K562 (cell line): ENCODE measurements around the gene CFHR5. TPM values are rescaled to one million over a fixed set of nuclear protein-coding genes. Genes with fewer than 3 reads are reported as not detected.

ENCODE experiments used
- DNMT1 ChIP-seq: fragments of 450-650 bp; IDR thresholded peaks from 2 replicates; pipeline ENCODE4 v1.6.1; 2016; ENCODE audit warnings: antibody characterized with exemption, mild to moderate bottlenecking
- FOXA1 ChIP-seq: fragments of 450-650 bp; IDR thresholded peaks from 2 replicates; pipeline ENCODE4 v1.6.1; 2016; ENCODE audit warnings: mild to moderate bottlenecking, borderline replicate concordance
- FOXP1 ChIP-seq: sonication (generic); formaldehyde crosslinking; IDR thresholded peaks from 2 replicates; pipeline ENCODE4 v1.8.0; 2022; ENCODE audit warnings: mild to moderate bottlenecking, missing genetic modification reagents
- GATAD2A ChIP-seq: fragments of 450-650 bp; IDR thresholded peaks from 2 replicates; pipeline ENCODE4 v1.6.1; 2017
- HNRNPLL ChIP-seq: fragments of 200-400 bp; formaldehyde crosslinking; IDR thresholded peaks from 2 replicates; pipeline ENCODE4 v1.6.1; 2017; ENCODE audit warnings: low read length, low read depth, mild to moderate bottlenecking; ENCODE audit not compliant: poor library complexity, severe bottlenecking
- IFI16 ChIP-seq: fragments of 250-450 bp; sonication (Bioruptor Pico); IDR thresholded peaks from 2 replicates; pipeline ENCODE4 v2.1.2; 2022; ENCODE audit warnings: mild to moderate bottlenecking, inconsistent platforms
- MAFK ChIP-seq: IDR thresholded peaks from 2 replicates; pipeline ENCODE4 v1.6.1; 2011; ENCODE audit warnings: low read length, improper control_type of control experiment
- MAX ChIP-seq: sonication (generic); formaldehyde crosslinking; IDR thresholded peaks from 2 replicates; pipeline ENCODE4 v1.9.0; 2022; ENCODE audit warnings: mild to moderate bottlenecking, missing genetic modification reagents
- MAZ ChIP-seq, 2 experiments: fragments of 450-650 bp in 1 of 2; sonication (generic) in 1 of 2; formaldehyde crosslinking; IDR thresholded peaks in 1 of 2; conservative IDR thresholded peaks in 1 of 2; 2 replicates each; pipeline versions ENCODE4 v1.4.0 to v1.5.0; 2020; ENCODE audit warnings: mild to moderate bottlenecking in 1 of 2, missing genetic modification reagents in 1 of 2
- MCM5 ChIP-seq: fragments of 450-650 bp; IDR thresholded peaks from 2 replicates; pipeline ENCODE4 v1.6.1; 2016; ENCODE audit warnings: low read depth
- MXD1 ChIP-seq: fragments of 250-450 bp; sonication (Bioruptor Pico); IDR thresholded peaks from 2 replicates; pipeline ENCODE4 v1.8.0; 2021; ENCODE audit warnings: borderline replicate concordance, mild to moderate bottlenecking, moderate library complexity; ENCODE audit not compliant: poor library complexity, severe bottlenecking
- MYNN ChIP-seq, 2 experiments: sonication (generic); formaldehyde crosslinking in 1 of 2; IDR thresholded peaks; 2 replicates each; pipeline versions ENCODE4 v1.5.0 to v1.6.1; 2016 to 2020; ENCODE audit warnings: antibody characterized with exemption in 1 of 2, missing genetic modification reagents in 1 of 2
- NCOA1 ChIP-seq: fragments of 450-650 bp; IDR thresholded peaks from 2 replicates; pipeline ENCODE4 v1.6.1; 2016; ENCODE audit warnings: low read depth
- NCOA2 ChIP-seq, 2 experiments: fragments of 450-650 bp; IDR thresholded peaks; 2 replicates each; pipeline ENCODE4 v1.6.1; 2018; ENCODE audit warnings: mild to moderate bottlenecking in 2 of 2, moderate library complexity in 1 of 2; ENCODE audit not compliant: partially characterized antibody in 2 of 2
- NR2C1 ChIP-seq, 2 experiments: fragments of 450-650 bp; IDR thresholded peaks; 2 replicates each; pipeline ENCODE4 v1.6.1; 2017; ENCODE audit warnings: mild to moderate bottlenecking in 2 of 2, antibody characterized with exemption in 1 of 2, inconsistent platforms in 1 of 2, missing compliant biosample characterization in 1 of 2, missing genetic modification characterization in 1 of 2
- PHF21A ChIP-seq: fragments of 450-650 bp; IDR thresholded peaks from 2 replicates; pipeline ENCODE4 v1.6.1; 2017; ENCODE audit warnings: low read depth, borderline replicate concordance
- RBFOX2 ChIP-seq: fragments of 200-400 bp; formaldehyde crosslinking; IDR thresholded peaks from 2 replicates; pipeline ENCODE4 v1.6.1; 2017; ENCODE audit warnings: low read depth, mild to moderate bottlenecking, low read length, moderate library complexity
- TEAD1 ChIP-seq, 2 experiments: fragments of 450-650 bp in 1 of 2; sonication (generic) in 1 of 2; formaldehyde crosslinking; IDR thresholded peaks; 2 replicates each; pipeline versions ENCODE4 v1.4.0 to v1.8.0; 2020 to 2022; ENCODE audit warnings: mild to moderate bottlenecking in 2 of 2, missing genetic modification reagents in 1 of 2
- ZC3H8 ChIP-seq: fragments of 450-650 bp; IDR thresholded peaks from 2 replicates; pipeline ENCODE4 v1.6.1; 2017
- ZKSCAN8 ChIP-seq: fragments of 200-800 bp; sonication (Bioruptor generic); IDR thresholded peaks from 2 replicates; pipeline ENCODE4 v1.6.1; 2016; ENCODE audit warnings: missing genetic modification characterization, missing compliant biosample characterization
- ZNF217 ChIP-seq: sonication (generic); formaldehyde crosslinking; IDR thresholded peaks from 2 replicates; pipeline ENCODE4 v1.8.0; 2022; ENCODE audit warnings: mild to moderate bottlenecking, missing genetic modification reagents
- ZNF224 ChIP-seq: sonication (generic); formaldehyde crosslinking; IDR thresholded peaks from 2 replicates; pipeline ENCODE4 v1.8.0; 2022; ENCODE audit warnings: mild to moderate bottlenecking, missing genetic modification reagents
- ZNF324 ChIP-seq: fragments of 250-450 bp; sonication (Bioruptor Pico); IDR thresholded peaks from 2 replicates; pipeline ENCODE4 v1.4.0; 2020; ENCODE audit warnings: mild to moderate bottlenecking
- polyA plus RNA-seq, 8 experiments: library from polyadenylated mRNA; depleted of rRNA in 4 of 8; stranded (reverse) in 5 of 8; unstranded in 3 of 8; fragments of >200 nt; fragmentation: Nextera tagmentation in 2 of 8; fragmentation: Illumina TruSeq in 1 of 8; extraction: Ambion mirVana in 2 of 8; extraction: Trizol in 1 of 8; gene quantifications; 2 replicates each; pipeline versions ENCODE4 v1.2.1 to v1.2.3, GENCODE V29; 2011 to 2014; ENCODE audit warnings: inconsistent platforms in 1 of 8, missing spikeins in 1 of 8
- total RNA-seq, 7 experiments: library from RNA; depleted of rRNA in 6 of 7; stranded (reverse); fragments of >200 nt in 6 of 7; fragmentation: Illumina TruSeq in 2 of 7; extraction: Trizol in 2 of 7; gene quantifications; 2 replicates each; pipeline versions ENCODE4 v1.2.1 to v1.2.3, GENCODE V29; 2011 to 2021; ENCODE audit warnings: low replicate concordance in 1 of 7
- TF ChIP-seq, protein P1 (sequence below): sonication (generic); formaldehyde crosslinking; IDR thresholded peaks from 2 replicates; pipeline ENCODE4 v1.8.0; 2022; ENCODE audit warnings: missing genetic modification reagents, mild to moderate bottlenecking, borderline replicate concordance
- TF ChIP-seq, protein P2 (sequence below): fragments of 450-650 bp; formaldehyde crosslinking; conservative IDR thresholded peaks from 2 replicates; pipeline ENCODE4 v1.4.0; 2022; ENCODE audit warnings: mild to moderate bottlenecking, missing genetic modification characterization
- TF ChIP-seq, protein P3 (sequence below): sonication (generic); formaldehyde crosslinking; IDR thresholded peaks from 2 replicates; pipeline ENCODE4 v1.8.0; 2023; ENCODE audit warnings: mild to moderate bottlenecking, missing genetic modification reagents

The CFHR5 gene
- total and polyA plus RNA-seq, 9 of the 15 experiments (the other 6 are each of a cell fraction or from before 2014, with no cell fraction given), result not detected

DNA sequence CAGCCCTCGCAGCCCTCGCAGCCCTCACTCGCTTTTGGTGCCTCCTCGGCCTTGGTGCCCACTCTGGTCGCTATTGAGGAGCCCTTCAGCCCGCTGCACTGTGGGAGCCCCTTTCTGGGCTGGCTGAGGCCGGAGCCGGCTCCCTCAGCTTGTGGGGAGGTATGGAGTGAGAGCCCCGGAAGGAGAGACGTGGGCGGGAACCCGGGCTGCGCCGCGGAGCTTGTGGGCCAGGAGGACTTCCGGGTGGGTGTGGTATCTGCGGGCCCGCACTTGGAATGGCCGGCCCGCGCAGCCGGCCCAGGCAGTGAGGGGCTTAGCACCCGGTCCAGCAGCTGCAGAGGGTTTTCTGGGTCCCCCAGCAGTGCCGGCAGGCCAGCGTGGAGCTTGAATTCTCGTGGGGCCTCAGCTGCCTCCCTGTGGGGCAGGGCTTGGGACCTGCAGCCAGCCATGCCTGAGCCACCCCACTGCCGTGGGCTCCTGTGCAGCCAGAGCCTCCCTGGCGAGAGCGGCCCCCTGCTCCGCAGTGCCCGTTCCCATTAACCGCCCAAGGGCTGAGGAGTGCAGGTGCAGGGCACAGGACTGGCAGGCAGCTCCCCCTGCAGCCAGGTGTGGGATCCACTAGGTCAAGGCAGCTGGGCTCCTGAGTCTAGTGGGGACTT, 43.7 kb upstream of the CFHR5 start (continued):
- TF ChIP-seq NR2C1 (IDR thresholded peaks at IDR 0.05), result peak; percentile 75
- TF ChIP-seq NR2C1 (tag; IDR thresholded peaks at IDR 0.05), result peak; percentile 85
- TF ChIP-seq MCM5, result no peak
- no peak for TF ChIP-seq ZNF324 (CRISPR knock-in tag)
- no peak; the same call in 1 of the 2 replicates for TF ChIP-seq MAX (CRISPR knock-in tag)
- peak in 1 of 2 experiments; percentile 80 for TF ChIP-seq MAZ (CRISPR knock-in tag; conservative IDR thresholded peaks at IDR 0.05 in 1 of 2, IDR thresholded peaks at IDR 0.05 in 1 of 2)
- TF ChIP-seq ZKSCAN8 (CRISPR knock-in tag), result no peak
- peak in 1 of 2 experiments; percentile 49; a peak in 1 of 4 replicates for TF ChIP-seq TEAD1 (CRISPR knock-in tag; IDR thresholded peaks at IDR 0.05)
- TF ChIP-seq ZC3H8, result no peak
- TF ChIP-seq GATAD2A, result no peak
- peak; percentile 90 for TF ChIP-seq RBFOX2
- TF ChIP-seq DNMT1, result no peak
- TF ChIP-seq NCOA1, result no peak
- no peak for TF ChIP-seq IFI16 (CRISPR knock-in tag)
- TF ChIP-seq, protein P1, sequence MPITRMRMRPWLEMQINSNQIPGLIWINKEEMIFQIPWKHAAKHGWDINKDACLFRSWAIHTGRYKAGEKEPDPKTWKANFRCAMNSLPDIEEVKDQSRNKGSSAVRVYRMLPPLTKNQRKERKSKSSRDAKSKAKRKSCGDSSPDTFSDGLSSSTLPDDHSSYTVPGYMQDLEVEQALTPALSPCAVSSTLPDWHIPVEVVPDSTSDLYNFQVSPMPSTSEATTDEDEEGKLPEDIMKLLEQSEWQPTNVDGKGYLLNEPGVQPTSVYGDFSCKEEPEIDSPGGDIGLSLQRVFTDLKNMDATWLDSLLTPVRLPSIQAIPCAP, result no peak
- TF ChIP-seq MAFK, result no peak
- no peak for TF ChIP-seq NCOA2 (IDR thresholded peaks at IDR 0.05; ENCODE audit: partially characterized antibody in 2 of 2)
- TF ChIP-seq FOXA1, result no peak
- TF ChIP-seq PHF21A, result no peak
- TF ChIP-seq FOXP1 (CRISPR knock-in tag), result no peak
- TF ChIP-seq, protein P2, sequence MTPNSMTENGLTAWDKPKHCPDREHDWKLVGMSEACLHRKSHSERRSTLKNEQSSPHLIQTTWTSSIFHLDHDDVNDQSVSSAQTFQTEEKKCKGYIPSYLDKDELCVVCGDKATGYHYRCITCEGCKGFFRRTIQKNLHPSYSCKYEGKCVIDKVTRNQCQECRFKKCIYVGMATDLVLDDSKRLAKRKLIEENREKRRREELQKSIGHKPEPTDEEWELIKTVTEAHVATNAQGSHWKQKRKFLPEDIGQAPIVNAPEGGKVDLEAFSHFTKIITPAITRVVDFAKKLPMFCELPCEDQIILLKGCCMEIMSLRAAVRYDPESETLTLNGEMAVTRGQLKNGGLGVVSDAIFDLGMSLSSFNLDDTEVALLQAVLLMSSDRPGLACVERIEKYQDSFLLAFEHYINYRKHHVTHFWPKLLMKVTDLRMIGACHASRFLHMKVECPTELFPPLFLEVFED (CRISPR knock-in tag), result no peak
- no peak for TF ChIP-seq MXD1
- TF ChIP-seq ZNF217 (CRISPR knock-in tag), result no peak
- TF ChIP-seq, protein P3, sequence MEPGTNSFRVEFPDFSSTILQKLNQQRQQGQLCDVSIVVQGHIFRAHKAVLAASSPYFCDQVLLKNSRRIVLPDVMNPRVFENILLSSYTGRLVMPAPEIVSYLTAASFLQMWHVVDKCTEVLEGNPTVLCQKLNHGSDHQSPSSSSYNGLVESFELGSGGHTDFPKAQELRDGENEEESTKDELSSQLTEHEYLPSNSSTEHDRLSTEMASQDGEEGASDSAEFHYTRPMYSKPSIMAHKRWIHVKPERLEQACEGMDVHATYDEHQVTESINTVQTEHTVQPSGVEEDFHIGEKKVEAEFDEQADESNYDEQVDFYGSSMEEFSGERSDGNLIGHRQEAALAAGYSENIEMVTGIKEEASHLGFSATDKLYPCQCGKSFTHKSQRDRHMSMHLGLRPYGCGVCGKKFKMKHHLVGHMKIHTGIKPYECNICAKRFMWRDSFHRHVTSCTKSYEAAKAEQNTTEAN, result no peak
- TF ChIP-seq MYNN (IDR thresholded peaks at IDR 0.05), result no peak
- no peak for TF ChIP-seq MYNN (CRISPR knock-in tag; IDR thresholded peaks at IDR 0.05)
- TF ChIP-seq HNRNPLL, result no peak
- TF ChIP-seq ZNF224 (CRISPR knock-in tag), result no peak
